Measurements from ENCODE around the gene AJM1.
"Not testable (repeated sequence)": the region's sequence is repeated elsewhere in the genome, so short reads cannot be mapped to it uniquely, and the experiment has no call there.

The AJM1 gene

GRCh38 chr9:136842380-136842948, at the start of gene AJM1:
Gene AJM1 (plus strand): TSS chr9:136842478. CDS start chr9:136844415, 1,937 bp downstream.
- peak in 1 of 2 experiments; percentile 25 for DNase-seq (ENCODE audit: low read depth in 2 of 2)

DNA sequence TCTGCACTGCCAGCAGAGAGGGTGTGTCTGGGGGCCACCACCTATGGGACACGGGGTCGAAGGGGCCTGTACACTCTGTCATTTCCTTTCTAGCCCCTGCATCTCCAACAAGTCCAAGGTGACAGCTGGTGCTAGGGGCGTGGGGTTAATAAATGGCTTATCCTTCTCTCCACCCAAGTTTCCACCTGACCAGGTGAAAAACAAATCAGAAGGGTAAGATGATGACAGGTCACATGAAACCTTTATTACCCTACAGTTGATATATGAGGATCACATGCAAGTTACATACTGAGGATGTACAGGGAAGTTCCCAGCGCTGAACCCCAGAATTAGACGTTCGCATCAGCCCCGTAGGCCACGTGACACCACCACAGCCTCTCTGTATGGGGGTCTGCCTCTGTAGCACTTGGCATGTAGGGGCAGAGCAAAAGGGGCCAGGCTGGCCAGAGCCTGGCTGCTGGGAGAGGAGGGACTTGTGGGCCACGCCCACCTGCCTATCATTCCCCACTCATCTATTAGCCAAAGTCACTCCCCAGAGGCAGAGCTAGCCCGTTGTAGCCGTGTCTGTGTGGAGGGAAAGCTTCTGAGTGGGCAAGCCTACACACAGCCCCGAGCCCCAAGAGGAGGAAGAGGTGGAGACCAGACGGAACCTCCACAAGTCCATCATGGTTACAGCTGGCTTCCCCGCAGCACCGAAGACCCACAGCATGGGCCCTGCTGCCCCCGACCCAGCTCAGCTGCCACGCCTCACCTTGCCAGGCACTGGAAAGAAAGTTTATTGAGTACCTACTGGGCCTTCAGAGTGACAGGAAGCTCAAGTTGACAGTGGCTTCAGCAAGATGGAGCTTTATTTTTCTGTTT, 49.0 kb upstream of the AJM1 start:
- DNase-seq (ENCODE audit: low read depth in 2 of 2): no peak

- no peak for DNase-seq (ENCODE audit: low read depth in 2 of 2)
Measured at GRCh38 chr9:136794281-136794999, 47.8 kb upstream of the AJM1 start.

GRCh38 chr9:136795000-136795348, 47.3 kb upstream of the AJM1 start:
- DNase-seq (ENCODE audit: low read depth in 2 of 2): no peak

GRCh38 chr9:136796238-136796774, 46.0 kb upstream of the AJM1 start, which contains the start of gene CCDC183:
Gene CCDC183 (plus strand): TSS chr9:136796338. CDS start chr9:136796398, 60 bp downstream.
- DNase-seq (ENCODE audit: low read depth in 2 of 2): no peak

GRCh38 chr9:136796775-136797347, 45.4 kb upstream of the AJM1 start:
- not testable (repeated sequence) for DNase-seq (ENCODE audit: low read depth in 2 of 2)

DNA sequence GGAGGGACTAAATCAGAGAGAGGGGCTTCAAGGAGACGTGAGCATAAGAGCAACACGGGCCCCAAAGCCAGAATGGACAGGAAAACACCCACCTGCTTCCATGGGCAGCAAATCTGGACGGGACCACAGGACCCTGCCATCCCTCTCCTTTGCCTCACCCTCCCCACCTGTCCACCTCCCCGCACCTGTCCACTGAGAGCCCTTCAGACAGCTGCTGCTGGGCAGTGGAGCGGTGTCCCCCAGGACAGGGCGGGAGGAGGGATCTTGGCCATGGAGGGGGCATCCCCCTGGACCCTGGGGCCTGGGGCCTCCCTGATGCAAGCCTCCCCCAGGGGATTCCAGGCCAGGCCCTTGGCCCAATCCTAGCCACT, 43.6 kb upstream of the AJM1 start:
- DNase-seq (ENCODE audit: low read depth in 2 of 2): no peak

DNA sequence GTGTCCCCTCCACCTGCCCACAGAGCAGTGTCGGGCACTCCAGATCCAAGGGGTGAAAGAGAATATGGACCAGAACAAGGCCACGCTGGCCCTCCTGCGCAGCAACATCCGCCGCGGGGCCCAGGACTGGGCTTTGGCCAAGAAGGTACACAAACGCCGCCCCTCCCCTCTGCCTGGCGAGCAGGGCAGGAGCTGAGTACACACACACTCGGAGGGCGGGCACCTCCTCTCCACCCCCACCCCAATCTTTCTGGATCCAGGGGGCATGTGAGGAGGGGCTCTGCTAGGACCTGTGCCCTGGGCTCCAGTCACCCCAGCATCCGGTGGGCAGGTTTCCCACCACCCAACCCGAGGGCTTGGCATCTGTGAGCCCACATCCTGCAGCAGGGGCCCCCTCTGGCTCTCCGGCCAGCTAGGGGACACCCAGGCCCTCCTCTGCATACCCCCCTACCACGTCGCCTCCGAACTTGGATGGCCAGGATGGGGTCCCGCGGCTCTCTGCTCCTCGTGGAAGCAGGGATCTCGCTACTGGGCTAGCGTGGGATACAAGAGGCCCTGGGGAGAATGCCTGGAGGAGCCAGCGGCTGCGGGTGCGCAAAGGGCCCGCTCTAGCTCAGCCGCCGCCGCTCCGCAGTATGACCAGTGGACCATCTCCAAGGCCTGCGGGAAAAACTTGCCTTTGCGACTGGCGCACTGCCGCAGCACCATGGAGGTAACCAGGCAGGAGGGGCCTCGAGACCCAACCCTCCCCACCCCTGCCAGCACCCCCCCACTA, 43.0 kb upstream of the AJM1 start:
- no peak for DNase-seq (ENCODE audit: low read depth in 2 of 2)

DNA sequence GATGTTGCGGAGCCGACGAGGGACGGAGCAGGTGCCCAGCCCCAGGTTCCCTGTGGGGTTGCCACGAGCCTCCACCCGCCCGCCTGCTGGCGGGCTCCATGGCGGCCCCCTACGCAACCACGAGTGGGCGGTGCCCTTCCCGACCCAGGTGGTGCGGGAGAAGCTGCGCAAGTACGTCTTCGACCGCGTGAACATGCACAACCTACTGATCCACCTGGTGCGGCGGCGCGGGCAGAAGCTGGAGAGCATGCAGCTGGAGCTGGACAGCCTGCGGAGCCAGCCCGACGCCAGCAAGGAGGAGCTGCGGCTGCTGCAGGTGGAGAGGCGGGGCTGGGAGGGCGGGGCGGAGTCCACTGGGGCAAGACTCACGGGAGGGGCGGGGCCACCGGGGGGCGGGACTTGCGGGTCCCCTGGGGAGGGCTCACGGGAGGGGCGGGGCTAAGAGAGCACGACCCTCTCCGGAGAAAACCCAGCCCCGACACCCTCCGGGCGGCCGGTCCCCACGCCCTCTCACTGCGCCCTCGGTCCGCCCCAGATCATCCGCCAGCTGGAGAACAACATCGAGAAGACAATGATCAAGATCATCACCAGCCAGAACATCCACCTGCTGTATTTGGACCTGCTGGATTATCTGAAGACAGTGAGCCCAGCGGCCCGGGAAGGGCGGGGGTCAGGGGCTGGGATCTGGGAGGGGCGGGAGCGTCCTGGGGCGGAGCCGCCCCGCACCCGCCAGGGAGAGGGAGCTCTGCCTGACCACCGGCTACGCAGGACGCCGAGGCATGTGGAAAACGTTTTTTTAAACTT, 42.2 kb upstream of the AJM1 start:
- no peak for DNase-seq (ENCODE audit: low read depth in 2 of 2)

GRCh38 chr9:136802321-136802720, 40.0 kb upstream of the AJM1 start:
- no peak for DNase-seq (ENCODE audit: low read depth in 2 of 2)

GRCh38 chr9:136803009-136803550, 39.2 kb upstream of the AJM1 start:
- not testable (repeated sequence) for DNase-seq (ENCODE audit: low read depth in 2 of 2)

DNA sequence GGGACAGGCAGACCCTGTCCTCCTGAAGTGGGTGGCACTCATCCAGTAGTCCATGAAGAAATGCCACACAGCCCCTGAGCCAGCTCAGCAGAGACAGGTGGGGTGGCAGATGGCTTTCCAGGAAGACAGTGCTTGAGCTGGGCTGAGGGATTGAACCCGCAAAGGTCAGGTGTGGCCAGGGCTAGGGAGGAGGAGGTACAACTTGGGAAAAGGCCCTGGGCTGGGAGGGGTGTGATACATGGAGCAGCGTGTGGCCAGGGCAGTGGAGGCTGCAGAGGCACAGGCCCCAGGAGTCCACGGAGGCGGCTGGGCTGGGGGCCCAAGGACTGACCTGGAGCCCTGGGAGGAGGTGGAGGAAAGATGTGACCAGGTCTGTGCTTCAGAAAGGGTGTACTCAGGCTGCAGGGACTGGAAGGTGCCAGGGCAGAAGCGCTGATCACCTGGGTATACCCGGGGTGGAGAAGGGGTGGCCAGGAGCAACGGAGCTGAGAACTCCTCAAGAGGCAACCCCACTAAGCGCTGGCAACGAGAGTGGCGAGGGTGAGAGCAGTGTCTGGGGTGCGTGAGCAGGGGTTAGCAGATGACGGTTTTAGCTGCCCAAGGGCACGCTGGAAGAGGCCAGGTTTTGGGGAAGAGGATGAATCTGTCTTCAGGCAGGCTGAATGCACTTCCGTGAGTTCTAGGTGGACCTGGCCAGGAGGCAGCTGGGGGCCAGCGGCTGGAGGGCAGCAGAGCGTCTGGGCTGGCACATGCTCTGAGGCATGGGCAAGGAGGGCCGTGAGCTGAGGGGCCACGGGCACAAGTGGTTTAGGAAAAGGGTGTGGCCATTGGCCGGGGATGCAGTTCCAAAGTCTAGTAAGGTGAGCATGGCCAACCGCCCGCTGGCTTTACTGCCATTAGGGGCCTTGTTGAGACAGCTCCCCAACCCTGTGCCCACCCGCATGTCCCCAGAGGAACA, 38.4 kb upstream of the AJM1 start:
- DNase-seq (ENCODE audit: low read depth in 2 of 2): no peak

GRCh38 chr9:136804509-136805206, 37.6 kb upstream of the AJM1 start:
- DNase-seq (ENCODE audit: low read depth in 2 of 2): no peak

- DNase-seq (ENCODE audit: low read depth in 2 of 2): no peak
Measured at GRCh38 chr9:136805207-136805740, 37.0 kb upstream of the AJM1 start.

- DNase-seq (ENCODE audit: low read depth in 2 of 2): no peak
Measured at GRCh38 chr9:136806067-136806466, 36.2 kb upstream of the AJM1 start.

DNA sequence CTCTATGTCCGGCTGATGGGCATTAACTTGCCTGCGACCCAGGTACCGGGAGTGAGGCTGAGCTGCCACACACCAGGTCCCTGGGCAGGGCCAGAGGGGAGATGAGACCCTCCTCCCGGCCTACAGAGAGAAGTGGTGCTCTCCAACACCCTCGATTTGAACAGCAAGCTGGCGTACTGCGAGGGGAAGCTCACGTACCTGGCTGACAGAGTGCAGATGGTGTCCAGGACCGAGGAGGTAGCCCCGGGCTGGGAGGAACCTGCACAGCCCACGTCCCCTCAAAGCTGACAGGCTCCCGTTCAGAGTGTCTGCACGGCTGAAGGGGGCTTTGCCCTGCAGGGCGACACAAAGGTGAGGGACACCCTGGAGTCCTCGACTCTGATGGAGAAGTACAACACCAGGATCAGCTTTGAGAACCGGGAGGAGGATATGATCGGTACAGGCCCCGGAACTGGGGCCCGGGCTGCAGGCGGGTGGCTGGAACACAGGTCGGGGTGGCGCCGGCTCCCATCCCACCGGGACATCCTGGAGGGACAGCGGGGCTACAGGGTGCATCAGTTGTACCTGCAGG, 35.6 kb upstream of the AJM1 start:
- DNase-seq (ENCODE audit: low read depth in 2 of 2): no peak

GRCh38 chr9:136807281-136808074, 34.8 kb upstream of the AJM1 start, which contains the start of gene RABL6:
Gene RABL6 (plus strand): TSS chr9:136807948. CDS start chr9:136808197, 249 bp downstream.
- peak; percentile 17 to 23 for DNase-seq (ENCODE audit: low read depth in 2 of 2)

All from fibroblast of skin of left biceps (primary cell).